Pons (tissue), 1 donor: ENCODE results near the gene HBE1.
"Not testable (repeated sequence)": the region's sequence is repeated elsewhere in the genome, so short reads cannot be mapped to it uniquely, and the experiment has no call there.

ENCODE experiments used
- DNase-seq: peaks from one replicate; pipeline ENCODE4 v3.0.0-alpha.2; 2016; ENCODE audit warnings: low spot score

The HBE1 gene

GRCh38 chr11:5285703-5286340 is 16.1 kb upstream of the HBE1 start:
- no peak for DNase-seq

DNA sequence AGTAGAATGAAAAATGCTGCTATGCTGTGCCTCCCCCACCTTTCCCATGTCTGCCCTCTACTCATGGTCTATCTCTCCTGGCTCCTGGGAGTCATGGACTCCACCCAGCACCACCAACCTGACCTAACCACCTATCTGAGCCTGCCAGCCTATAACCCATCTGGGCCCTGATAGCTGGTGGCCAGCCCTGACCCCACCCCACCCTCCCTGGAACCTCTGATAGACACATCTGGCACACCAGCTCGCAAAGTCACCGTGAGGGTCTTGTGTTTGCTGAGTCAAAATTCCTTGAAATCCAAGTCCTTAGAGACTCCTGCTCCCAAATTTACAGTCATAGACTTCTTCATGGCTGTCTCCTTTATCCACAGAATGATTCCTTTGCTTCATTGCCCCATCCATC is 14.9 kb upstream of the HBE1 start:
- DNase-seq = no peak

GRCh38 chr11:5283882-5284281 is 14.1 kb upstream of the HBE1 start:
- no peak for DNase-seq

- DNase-seq = no peak
These were observed 13.3 kb upstream of the HBE1 start for GRCh38 chr11:5283086-5283485.

DNA sequence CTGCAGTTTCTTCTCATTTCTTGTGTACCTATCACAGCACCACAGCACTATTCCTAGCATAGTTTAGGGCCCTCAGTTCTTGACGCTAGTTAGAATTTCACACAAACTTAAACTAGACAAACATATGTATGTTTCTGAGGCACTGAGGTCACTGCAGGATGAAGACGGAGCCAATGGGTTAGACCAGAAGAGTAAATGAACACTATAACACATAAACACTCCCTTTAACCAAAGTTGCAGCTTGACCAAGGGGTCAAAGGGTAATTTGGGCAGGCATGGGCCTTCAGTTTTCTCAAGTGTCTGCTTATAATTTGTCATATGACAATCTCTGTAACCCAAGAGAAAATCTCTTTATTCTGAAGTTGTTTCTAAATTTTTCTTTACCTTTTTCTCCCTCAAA is 12.9 kb upstream of the HBE1 start:
- no peak for DNase-seq

DNA sequence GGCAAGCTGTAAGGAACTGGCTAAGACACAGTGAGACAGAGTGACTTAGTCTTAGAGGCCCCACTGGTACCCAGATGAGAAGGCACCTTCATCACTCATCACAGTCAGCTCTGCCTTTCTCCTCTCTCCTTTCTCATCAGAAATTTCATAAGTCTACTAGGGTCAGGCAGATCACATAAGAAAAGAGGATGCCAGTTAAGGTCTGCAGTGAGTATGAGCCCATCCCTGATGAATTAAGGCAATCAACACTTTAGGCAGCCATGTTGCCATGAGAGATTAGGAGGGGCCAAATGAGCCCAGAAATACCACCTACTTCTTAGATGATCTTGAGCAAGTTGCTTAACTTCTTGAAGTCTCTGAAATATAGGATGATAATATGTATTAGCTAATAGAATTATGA is 11.9 kb upstream of the HBE1 start:
- no peak for DNase-seq

DNA sequence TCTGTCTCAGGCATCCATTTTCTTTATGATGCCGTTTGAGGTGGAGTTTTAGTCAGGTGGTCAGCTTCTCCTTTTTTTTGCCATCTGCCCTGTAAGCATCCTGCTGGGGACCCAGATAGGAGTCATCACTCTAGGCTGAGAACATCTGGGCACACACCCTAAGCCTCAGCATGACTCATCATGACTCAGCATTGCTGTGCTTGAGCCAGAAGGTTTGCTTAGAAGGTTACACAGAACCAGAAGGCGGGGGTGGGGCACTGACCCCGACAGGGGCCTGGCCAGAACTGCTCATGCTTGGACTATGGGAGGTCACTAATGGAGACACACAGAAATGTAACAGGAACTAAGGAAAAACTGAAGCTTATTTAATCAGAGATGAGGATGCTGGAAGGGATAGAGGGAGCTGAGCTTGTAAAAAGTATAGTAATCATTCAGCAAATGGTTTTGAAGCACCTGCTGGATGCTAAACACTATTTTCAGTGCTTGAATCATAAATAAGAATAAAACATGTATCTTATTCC is 10.9 kb upstream of the HBE1 start:
- DNase-seq = peak; percentile 37

DNA sequence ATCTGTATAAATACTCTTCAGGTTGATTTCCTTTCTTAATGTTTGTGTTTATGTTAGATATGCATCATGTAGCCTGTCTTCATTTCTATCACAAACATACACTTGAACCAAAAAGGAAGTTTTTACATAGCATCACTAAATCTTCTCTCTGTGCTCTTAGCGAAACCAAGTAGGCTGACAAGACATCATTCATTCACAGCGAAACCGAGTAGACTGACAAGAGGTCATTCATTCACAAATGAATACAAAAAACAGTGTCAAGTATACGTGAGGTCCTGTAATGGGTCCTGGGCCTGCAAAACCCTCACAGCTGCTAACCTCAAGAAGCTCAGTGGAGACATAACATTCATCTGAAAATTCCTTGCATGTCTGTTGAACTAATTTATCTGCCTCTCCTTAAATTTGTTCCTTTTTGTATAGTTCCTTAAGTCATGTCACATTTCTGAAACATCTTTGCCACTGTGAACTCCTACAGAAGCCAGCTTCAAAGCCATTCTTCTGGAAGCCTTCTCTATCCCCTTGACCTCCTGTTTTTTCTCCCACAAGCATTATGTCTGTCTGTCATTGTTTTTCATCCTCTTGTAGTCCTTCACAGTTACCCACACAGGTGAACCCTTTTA is 9.8 kb upstream of the HBE1 start:
- DNase-seq = no peak

DNA sequence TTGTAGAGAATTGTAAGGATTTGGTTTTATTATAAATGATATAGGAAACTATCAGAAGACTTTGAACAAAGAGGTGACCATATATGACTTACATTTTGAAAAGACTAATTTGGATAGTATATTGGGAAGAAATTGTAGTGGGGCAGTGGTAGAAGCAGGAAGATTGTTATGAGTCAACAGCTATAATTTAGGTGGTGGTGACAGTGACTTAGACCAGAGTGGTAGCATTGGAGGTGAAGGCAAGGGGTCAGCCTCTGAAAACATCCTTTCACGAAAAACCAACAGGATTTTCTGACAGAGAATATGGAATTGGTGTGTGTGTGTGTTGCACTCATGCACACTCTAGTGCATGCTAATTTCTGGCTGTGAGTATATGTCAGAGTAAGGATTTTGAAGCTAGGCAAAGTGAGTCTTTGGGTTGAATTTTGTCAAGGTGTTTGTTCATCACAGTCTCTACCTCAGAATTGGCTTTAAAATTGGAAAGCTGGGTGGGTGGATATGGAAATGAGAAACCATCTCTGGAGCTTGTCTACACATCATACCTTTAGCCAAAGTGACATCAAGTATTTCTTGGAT is 8.2 kb upstream of the HBE1 start:
- DNase-seq = no peak

- no peak for DNase-seq
These were observed 7.0 kb upstream of the HBE1 start for GRCh38 chr11:5276697-5277096.

DNA sequence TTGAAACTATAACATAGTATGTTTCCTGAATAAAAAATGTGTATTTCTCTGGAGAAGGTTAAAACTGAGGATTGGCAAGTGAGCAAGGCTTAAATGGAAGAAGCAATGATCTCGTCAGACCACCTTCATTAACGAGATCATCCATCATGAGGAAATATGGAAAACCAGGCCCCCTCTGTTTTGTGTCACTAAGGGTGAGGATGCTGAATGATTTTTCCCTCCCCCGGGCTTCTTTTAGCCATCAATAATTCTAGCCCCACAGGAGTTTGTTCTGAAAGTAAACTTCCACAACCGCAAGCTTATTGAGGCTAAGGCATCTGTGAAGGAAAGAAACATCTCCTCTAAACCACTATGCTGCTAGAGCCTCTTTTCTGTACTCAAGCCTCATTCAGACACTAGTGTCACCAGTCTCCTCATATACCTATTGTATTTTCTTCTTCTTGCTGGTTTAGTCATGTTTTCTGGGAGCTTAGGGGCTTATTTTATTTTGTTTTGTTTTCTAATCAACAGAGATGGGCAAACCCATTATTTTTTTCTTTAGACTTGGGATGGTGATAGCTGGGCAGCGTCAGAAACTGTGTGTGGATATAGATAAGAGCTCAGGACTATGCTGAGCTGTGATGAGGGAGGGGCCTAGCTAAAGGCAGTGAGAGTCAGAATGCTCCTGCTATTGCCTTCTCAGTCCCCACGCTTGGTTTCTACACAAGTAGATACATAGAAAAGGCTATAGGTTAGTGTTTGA is 5.8 kb upstream of the HBE1 start:
- DNase-seq = no peak

- DNase-seq = no peak
These were observed 4.7 kb upstream of the HBE1 start for GRCh38 chr11:5274395-5274794.

DNA sequence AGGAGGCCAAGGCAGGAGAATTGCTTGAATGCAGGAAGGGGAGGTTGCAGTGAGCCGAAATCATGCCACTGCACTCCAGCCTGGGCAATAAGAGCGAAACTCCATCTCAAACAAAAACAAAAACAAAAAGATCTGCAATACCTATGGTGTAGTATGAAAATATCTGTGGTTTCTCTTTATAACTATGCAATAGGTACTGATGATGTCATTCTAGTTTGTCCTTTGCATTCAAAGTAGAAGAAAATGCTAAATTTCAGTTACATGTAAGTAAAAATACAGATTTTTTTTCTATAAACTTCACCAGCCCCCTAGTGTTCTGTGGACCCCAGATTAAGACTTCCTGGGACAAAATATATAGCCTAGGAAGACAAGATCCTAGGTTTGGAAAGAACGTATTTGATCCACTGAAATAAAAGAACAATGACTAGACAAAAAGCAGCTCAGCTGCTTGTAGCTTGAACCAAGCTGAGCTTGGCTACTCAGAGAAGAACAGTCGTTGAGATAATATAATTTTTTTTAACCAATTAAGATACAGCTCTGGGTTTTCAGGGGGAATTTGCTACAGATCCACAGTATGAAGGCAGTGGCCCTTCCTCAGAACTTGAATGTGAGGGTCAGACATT is 2.8 kb upstream of the HBE1 start:
- no peak for DNase-seq

DNA sequence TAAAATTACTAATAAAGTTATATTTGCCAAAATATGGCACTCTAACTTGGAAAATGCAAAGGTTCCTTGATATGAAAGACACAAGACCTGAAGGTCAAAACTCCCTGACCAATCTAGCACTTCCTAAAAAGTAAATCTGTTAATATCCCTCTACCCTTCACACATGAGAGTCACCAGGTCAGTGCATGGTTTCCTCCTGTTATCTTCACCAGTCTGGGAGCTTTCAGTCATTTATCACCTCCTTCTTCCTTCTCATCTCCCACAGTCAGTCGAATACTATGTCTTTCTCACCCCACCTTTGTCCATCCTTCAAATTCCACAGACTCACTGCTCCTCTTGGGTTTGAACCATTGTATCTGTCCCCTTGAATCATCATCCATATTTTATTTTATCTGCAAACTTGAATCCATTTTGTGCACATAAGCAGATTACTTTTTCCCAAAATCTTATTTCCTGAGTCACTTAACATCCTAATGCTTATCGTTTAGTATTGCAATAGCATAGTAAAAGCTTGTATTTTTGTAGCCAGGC is 2.6 kb downstream of the HBE1 start:
- no peak for DNase-seq

DNA sequence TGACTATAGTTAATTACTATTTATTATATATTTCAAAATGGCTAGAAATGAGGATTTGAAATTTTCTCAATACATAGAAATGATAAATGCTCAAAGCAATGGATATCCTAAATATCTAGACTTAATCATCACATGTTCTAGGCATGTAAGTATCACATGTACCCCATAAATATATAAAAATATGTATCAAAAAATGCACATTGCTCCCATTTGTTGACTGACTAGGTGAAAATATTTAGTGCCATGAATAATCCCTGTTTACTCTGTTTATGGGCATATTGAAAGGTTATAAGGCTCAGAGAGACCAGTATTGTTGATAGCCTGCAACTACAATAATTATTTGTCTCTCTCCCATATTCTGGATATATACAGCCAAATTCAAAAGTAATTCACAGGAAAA is 3.1 kb downstream of the HBE1 start:
- DNase-seq = no peak

DNA sequence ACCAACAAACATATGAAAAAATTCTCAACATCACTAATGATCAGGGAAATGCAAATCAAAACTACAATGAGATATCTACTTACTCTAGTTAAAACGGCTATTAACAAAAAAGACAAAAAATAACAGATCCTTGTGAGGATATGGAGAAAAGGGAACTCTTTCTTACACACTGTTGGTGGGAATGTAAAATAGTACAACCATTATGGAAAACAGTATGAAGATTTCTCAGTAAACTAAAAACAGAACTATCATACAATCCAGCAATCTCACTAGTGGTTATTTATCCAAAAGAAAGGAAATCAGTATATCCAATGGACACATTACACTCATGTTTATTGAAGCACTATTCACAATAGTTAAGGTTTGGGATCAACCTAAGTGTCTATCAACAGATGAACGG is 3.9 kb downstream of the HBE1 start:
- DNase-seq = no peak

DNA sequence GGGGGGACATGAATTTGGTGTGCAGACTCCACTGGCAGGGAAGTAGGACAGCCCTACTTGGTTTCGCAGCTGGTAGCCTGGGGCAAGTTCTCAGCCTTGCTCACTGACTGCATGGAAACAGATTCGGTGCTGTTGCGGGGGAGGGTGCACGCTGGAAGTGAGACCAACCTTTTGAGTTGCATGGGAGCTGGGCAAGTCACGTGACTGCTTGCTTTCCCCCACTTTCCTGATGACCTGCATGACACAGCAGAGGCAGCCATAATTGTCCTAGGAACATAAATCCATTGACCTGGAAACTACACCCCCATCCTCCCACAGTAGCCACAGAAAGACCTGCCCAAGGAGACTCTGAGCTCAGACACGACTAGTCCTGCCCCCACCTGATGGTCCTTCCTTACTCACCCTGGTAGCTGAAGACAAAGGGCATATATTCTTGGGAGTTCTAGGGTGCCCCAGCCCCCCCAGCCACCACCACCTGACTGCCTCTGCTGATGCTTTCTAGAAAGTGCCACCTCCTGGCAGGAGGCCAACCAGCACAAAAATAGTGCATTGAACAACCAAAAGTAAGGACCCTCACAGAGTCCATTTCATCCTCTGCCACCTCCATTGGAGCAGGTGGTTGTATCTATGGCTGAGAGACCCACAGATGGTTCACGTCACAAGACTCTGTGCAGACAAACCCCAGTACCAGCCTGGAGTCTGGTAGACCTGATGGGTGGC is 11.0 kb downstream of the HBE1 start:
- DNase-seq = no peak

- no peak for DNase-seq
These were observed 12.4 kb downstream of the HBE1 start for GRCh38 chr11:5257296-5257695.

GRCh38 chr11:5254646-5255413 is 14.9 kb downstream of the HBE1 start, which contains the start of gene HBG2:
HBG2 (minus strand) TSS chr11:5254781; CDS start chr11:5254728, 53 bp downstream.
- not testable (repeated sequence) for DNase-seq

- DNase-seq = not testable (repeated sequence)
These were observed 15.7 kb downstream of the HBE1 start for GRCh38 chr11:5254023-5254422.

- DNase-seq = not testable (repeated sequence)
These were observed 16.3 kb downstream of the HBE1 start for GRCh38 chr11:5253440-5253839.
